GM23338 (cell line): ENCODE data around the gene OSBPL3. TPM values are rescaled to one million over a fixed set of nuclear protein-coding genes. Genes with fewer than 3 reads are reported as not detected.

Experiments
- CTCF ChIP-seq, 2 experiments: fragments of 200-600 bp in 1 of 2; sonication (generic) in 1 of 2; conservative IDR thresholded peaks; 2 replicates each; pipeline versions ENCODE4 v1.5.1 to v1.6.1; 2016 to 2017; ENCODE audit warnings: antibody characterized with exemption in 2 of 2, low read depth in 2 of 2, mild to moderate bottlenecking in 2 of 2, moderate library complexity in 1 of 2
- ETS1 ChIP-seq: IDR thresholded peaks from 2 replicates; pipeline ENCODE4 v1.6.1; 2016; ENCODE audit warnings: antibody characterized with exemption
- REST ChIP-seq: IDR thresholded peaks from one replicate; pipeline ENCODE4 v1.6.1; 2018; ENCODE audit warnings: antibody characterized with exemption; ENCODE audit not compliant: unreplicated experiment
- ZNF462 ChIP-seq: fragments of 250-450 bp; sonication (Bioruptor Pico); IDR thresholded peaks from 2 replicates; pipeline ENCODE4 v1.5.0; 2020; ENCODE audit warnings: mild to moderate bottlenecking, moderate library complexity
- polyA plus RNA-seq: library from polyadenylated mRNA; unstranded; fragments of >200 nt; fragmentation: Nextera tagmentation; extraction: Ambion mirVana; gene quantifications from 2 replicates; pipeline ENCODE4 v1.2.1, GENCODE V29; 2016
- total RNA-seq: library from RNA; depleted of rRNA; stranded (reverse); fragments of >200 nt; shearing (Covaris generic); gene quantifications from 2 replicates; pipeline ENCODE4 v1.2.3, GENCODE V29; 2014

OSBPL3 gene
- total and polyA plus RNA-seq, 2 experiments from 2014 or later = 7.2 to 15.7 TPM

GRCh38 chr7:24972991-24973390, 7.0 kb downstream of the OSBPL3 start (continued):
- TF ChIP-seq ZNF462 (CRISPR knock-in tag) = no peak
- TF ChIP-seq ETS1 = no peak
- no peak for TF ChIP-seq CTCF (conservative IDR thresholded peaks at IDR 0.05; ENCODE audit: low read depth in 2 of 2)
- TF ChIP-seq REST = no peak
